B cell (primary cell): ENCODE data around the gene RPUSD2. TPM values are rescaled to one million over a fixed set of nuclear protein-coding genes. Genes with fewer than 3 reads are reported as not detected.

Experiments
- ATAC-seq: fragments of 200-7000 bp; cut with Tn5 transposase; one replicate; pipeline ENCODE4 v1.10.0; 2021; ENCODE audit warnings: low read depth, mild to moderate bottlenecking, moderate number of reproducible peaks, moderate library complexity
- CTCF ChIA-PET: fragments of 350-600 bp; sonication (Branson Sonifier 250); formaldehyde crosslinking; loops from one replicate; lab custom pipeline; 2021; ENCODE audit warnings: antibody characterized with exemption, inconsistent platforms; lab: Charles Lee
- POLR2A ChIA-PET: fragments of 350-600 bp; sonication (Branson Sonifier 250); formaldehyde crosslinking; loops from one replicate; lab custom pipeline; 2021; ENCODE audit warnings: antibody characterized with exemption; lab: Charles Lee
- DNase-seq: peaks from one replicate; pipeline ENCODE4 v3.0.0; 2013
- H2AFZ ChIP-seq: 2 replicates; pipeline ENCODE4 v1.6.1; 2012; ENCODE audit warnings: mild to moderate bottlenecking, low read depth, low read length; ENCODE audit not compliant: insufficient read depth, poor library complexity, severe bottlenecking
- H3K27ac ChIP-seq, 2 donors: 1 replicate in 1 of 2; 2 replicates in 1 of 2; pipeline ENCODE4 v1.5.1; 2012 to 2013; ENCODE audit warnings: low read length in 2 of 2, mild to moderate bottlenecking in 2 of 2, moderate library complexity in 1 of 2
- H3K27me3 ChIP-seq, 4 experiments: fragments of 200-600 bp in 1 of 4; sonication (generic) in 1 of 4; replicated peaks in 1 of 4; 1 replicate in 2 of 4; 2 replicates in 2 of 4; pipeline versions ENCODE4 v1.6.1 to v1.7.0; 2013 to 2016; ENCODE audit warnings: low read length in 3 of 4, mild to moderate bottlenecking in 2 of 4, mixed read lengths in 1 of 4, moderate library complexity in 1 of 4; ENCODE audit not compliant: insufficient read depth in 4 of 4, control insufficient read depth in 3 of 4; ENCODE audit errors: control extremely low read depth in 1 of 4
- H3K36me3 ChIP-seq, 2 experiments: replicated peaks in 1 of 2; 1 replicate in 1 of 2; 2 replicates in 1 of 2; pipeline versions ENCODE4 v1.6.1 to v1.7.1; 2013; ENCODE audit warnings: low read length in 1 of 2; ENCODE audit not compliant: insufficient read depth in 2 of 2, control insufficient read depth in 1 of 2; ENCODE audit errors: control extremely low read depth in 1 of 2, extremely low read depth in 1 of 2
- H3K4me1 ChIP-seq, 2 donors: fragments of 200-600 bp in 1 of 2; sonication (generic) in 1 of 2; 1 replicate in 1 of 2; 2 replicates in 1 of 2; pipeline versions ENCODE4 v1.5.1 to v1.6.1; 2013 to 2017; ENCODE audit warnings: low read length in 2 of 2; ENCODE audit not compliant: control insufficient read depth in 2 of 2, insufficient read depth in 2 of 2
- H3K4me2 ChIP-seq: replicated peaks from 2 replicates; pipeline ENCODE3; 2012; ENCODE audit warnings: mild to moderate bottlenecking, low read depth, low read length; ENCODE audit not compliant: poor library complexity, severe bottlenecking
- H3K4me3 ChIP-seq, 5 experiments: fragments of 200-600 bp in 1 of 5; sonication (generic) in 1 of 5; 1 replicate in 3 of 5; 2 replicates in 2 of 5; pipeline versions ENCODE4 v1.5.1 to v1.7.0; 2011 to 2016; ENCODE audit warnings: low read length in 4 of 5, mild to moderate bottlenecking in 4 of 5, low read depth in 2 of 5, control low read depth in 1 of 5, moderate library complexity in 1 of 5; ENCODE audit not compliant: insufficient read depth in 1 of 5; ENCODE audit errors: control extremely low read depth in 1 of 5, extremely low read depth in 1 of 5
- H3K79me2 ChIP-seq: fragments of 200-600 bp; sonication (generic); one replicate; pipeline ENCODE4 v1.6.0; 2016; ENCODE audit warnings: low read length; ENCODE audit not compliant: control insufficient read depth, insufficient read depth
- H3K9ac ChIP-seq: fragments of 200-600 bp; sonication (generic); 2 replicates; pipeline ENCODE4 v1.6.1; 2017; ENCODE audit warnings: mild to moderate bottlenecking, low read length, moderate library complexity
- H3K9me3 ChIP-seq, 3 donors: one replicate each; pipeline versions ENCODE4 v1.6.1 to v1.7.1; 2013; ENCODE audit warnings: low read length in 2 of 3; ENCODE audit not compliant: control insufficient read depth in 2 of 3, insufficient read depth in 1 of 3; ENCODE audit errors: control extremely low read depth in 1 of 3
- H4K20me1 ChIP-seq: 2 replicates; pipeline ENCODE4 v1.6.0; 2012; ENCODE audit warnings: mild to moderate bottlenecking, low read length; ENCODE audit not compliant: insufficient read depth, control insufficient read depth, poor library complexity, severe bottlenecking
- H3K27ac Mint-ChIP-seq: one replicate; pipeline ENCODE4 v1.8.0; 2021; ENCODE audit warnings: mixed read lengths
- H3K27me3 Mint-ChIP-seq: one replicate; pipeline ENCODE4 v1.8.0; 2021; ENCODE audit warnings: mixed read lengths
- H3K4me1 Mint-ChIP-seq: one replicate; pipeline ENCODE4 v1.8.0; 2021; ENCODE audit warnings: mixed read lengths
- H3K4me3 Mint-ChIP-seq: one replicate; pipeline ENCODE4 v1.8.0; 2021; ENCODE audit warnings: mixed read lengths
- H3K9me3 Mint-ChIP-seq: one replicate; pipeline ENCODE4 v1.8.0; 2022; ENCODE audit warnings: mixed read lengths; ENCODE audit not compliant: insufficient read depth
- CTCF ChIP-seq: fragments of 200-600 bp; IDR thresholded peaks from one replicate; pipeline ENCODE4 v1.8.0; 2022; ENCODE audit warnings: antibody characterized with exemption, mild to moderate bottlenecking
- EZH2 ChIP-seq: IDR thresholded peaks from 2 replicates; pipeline ENCODE4 v1.6.1; 2012; ENCODE audit warnings: borderline replicate concordance, low read depth, mild to moderate bottlenecking, moderate library complexity, low read length; ENCODE audit not compliant: insufficient read depth, poor library complexity, severe bottlenecking
- WGBS: methylation state at CpG from one replicate; pipeline ENCODE4 v1.1.5; 2013; ENCODE audit warnings: missing lambda C conversion rate; ENCODE audit not compliant: insufficient coverage; 5-methylcytosine and 5-hydroxymethylcytosine counted together
- intact Hi-C: fragments of 100-400 bp; cut with micrococcal nuclease; formaldehyde crosslinking; loops from one replicate; pipeline ENCODE4 v1.10.0; 2022
- polyA plus RNA-seq: library from polyadenylated mRNA; depleted of rRNA; stranded (reverse); fragments of >200 nt; gene quantifications from 2 replicates; pipeline ENCODE4 v1.2.3, GENCODE V29; 2012
- total RNA-seq, 2 donors: library from RNA; stranded (reverse); fragments of 120-200 nt in 1 of 2; gene quantifications; 1 replicate in 1 of 2; 2 replicates in 1 of 2; pipeline versions ENCODE4 v1.2.3 to v1.2.4, GENCODE V29; 2013 to 2022

The RPUSD2 gene
- total and polyA plus RNA-seq, 2 donors (not counting 1 experiment from before 2014, with no cell fraction given): 9.8 to 21.1 TPM

DNA sequence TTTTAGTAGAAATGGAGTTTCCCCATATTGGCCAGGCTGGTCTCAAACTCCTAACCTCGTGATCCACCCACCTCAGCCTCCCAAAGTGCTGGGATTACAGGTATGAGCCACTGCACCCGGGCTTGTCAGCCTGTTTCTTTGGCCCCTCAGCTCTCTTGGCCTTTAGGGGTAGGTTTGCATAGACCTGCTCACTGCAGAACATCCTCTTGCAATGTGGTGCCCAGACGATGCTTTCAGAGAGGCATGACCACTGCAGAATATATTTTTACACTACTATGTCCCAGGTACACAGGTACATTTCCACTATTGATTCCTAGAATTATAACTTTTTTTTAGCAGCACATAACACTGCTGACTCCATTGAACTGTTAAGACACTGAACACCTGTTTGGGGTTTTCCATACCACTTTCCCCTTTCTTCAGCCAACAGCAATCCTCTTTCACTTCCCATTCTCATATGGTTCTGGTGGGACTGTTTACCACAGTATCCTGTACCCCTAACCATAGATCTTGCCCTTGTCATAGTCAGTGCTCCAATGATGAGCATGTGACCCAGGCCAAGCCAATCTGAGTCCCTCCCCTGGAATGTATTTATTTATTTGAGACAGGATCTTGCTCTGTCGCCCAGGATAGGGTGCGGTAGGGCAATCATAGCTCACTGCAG, 25.3 kb upstream of the RPUSD2 start:
- Mint-ChIP-seq H3K27me3 (no peaks in the 10 kb centered on the region), H3K4me3 (peak overlapping the region; percentile 46), H3K9me3 (no peaks in the 10 kb centered on the region), H3K27ac (peak overlapping the region; percentile 89), H3K4me1 (peaks cover 64% of the 10 kb centered on the region)
- Histone ChIP-seq H3K4me1 (peaks cover 51 to 71% of the 10 kb centered on the region in 2 donors), H3K4me3 (peak overlapping the region in 1 of 5 experiments; percentile 42), H3K9ac (no peak overlapping the region), H3K9me3 (no peaks in the 10 kb centered on the region), H3K36me3 (peaks cover 0 to 38% of the 10 kb centered on the region in 2 experiments), H3K27me3 (no peaks in the 10 kb centered on the region), H3K79me2 (peaks cover 69% of the 10 kb centered on the region), H3K4me2 (peak overlapping the region; percentile 51), H2AFZ (no peak overlapping the region), H4K20me1 (no peaks in the 10 kb centered on the region), H3K27ac (peak overlapping the region; percentile 72 to 85)
- 50% methylated on average over 2 of the region's 5 CpGs for WGBS
- DNase-seq: peak; percentile 84
- ATAC-seq: peak; percentile 89
- no peak for TF ChIP-seq CTCF
- TF ChIP-seq EZH2: no peak
- ChIA-PET POLR2A (interaction anchor here (0.6 to 0.9 kb wide), 3 partner anchors 8 to 46 kb away, joined by 4 to 13 read pairs (median 6); no protein-coding TSS in a partner anchor), CTCF (interaction anchor here (0.5 to 1.0 kb wide), 4 partner anchors 19 to 185 kb away, joined by 3 to 4 read pairs (median 3); no protein-coding TSS in a partner anchor)
- intact Hi-C loops: no loop called here

DNA sequence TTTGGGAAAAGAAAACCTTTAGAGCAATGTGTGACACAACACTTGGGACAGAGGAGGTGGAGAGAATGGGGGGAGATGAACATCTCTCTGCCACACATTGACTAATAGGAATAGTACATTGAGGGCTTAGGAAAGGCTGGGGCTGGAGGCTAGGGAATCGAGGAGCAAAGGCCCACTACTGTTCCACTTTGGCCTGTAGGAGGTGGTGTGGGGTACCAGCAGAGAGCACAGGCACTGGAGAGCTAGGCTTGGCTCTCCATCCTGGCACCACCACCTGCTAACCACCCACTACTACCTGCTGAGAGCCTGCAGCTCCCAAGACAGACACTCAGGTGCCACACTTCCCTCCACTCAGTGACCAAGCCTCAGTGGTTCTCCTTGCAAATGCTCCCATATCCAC, 23.6 kb upstream of the RPUSD2 start:
- ChIA-PET CTCF (no interaction called here), POLR2A (no interaction called here)
- Histone ChIP-seq H3K4me1 (peaks cover 68 to 88% of the 10 kb centered on the region in 2 donors), H3K4me3 (no peak overlapping the region), H3K4me2 (peak overlapping the region; percentile 51), H3K27me3 (no peaks in the 10 kb centered on the region), H3K79me2 (peaks cover 74% of the 10 kb centered on the region), H4K20me1 (no peaks in the 10 kb centered on the region), H3K27ac (peak overlapping the region in 1 of 2 donors; percentile 85), H3K9ac (no peak overlapping the region), H3K36me3 (peaks cover 0 to 34% of the 10 kb centered on the region in 2 experiments), H2AFZ (no peak overlapping the region), H3K9me3 (no peaks in the 10 kb centered on the region)
- intact Hi-C loops: no loop called here
- H3K4me1 Mint-ChIP-seq: peaks cover 79% of the 10 kb centered on the region
- DNase-seq (no peak), ATAC-seq (no peak)
- H3K4me3 Mint-ChIP-seq: peak overlapping the region; percentile 8
- H3K27me3 Mint-ChIP-seq: no peaks in the 10 kb centered on the region
- H3K27ac Mint-ChIP-seq: peak overlapping the region; percentile 39
- no peaks in the 10 kb centered on the region for H3K9me3 Mint-ChIP-seq
- WGBS: no CpG with 5 or more reads among the region's 1 CpG
- no peak for TF ChIP-seq EZH2
